Body of pancreas (tissue), 4 donors: ENCODE measurements around the gene PBRM1. TPM values are rescaled to one million over a fixed set of nuclear protein-coding genes. Genes with fewer than 3 reads are reported as not detected.

Source experiments
- ATAC-seq: fragments of 150-250 bp; one replicate; pipeline ENCODE4 v1.9.1; 2016
- DNase-seq, 4 donors: peaks; one replicate each; pipeline ENCODE4 v3.0.0-alpha.2; 2019
- H3K27ac ChIP-seq, 4 donors: fragments of 200-600 bp; sonication (generic); 1 replicate in 3 of 4; 2 replicates in 1 of 4; pipeline versions ENCODE4 v1.5.1 to v1.6.1; 2016 to 2019; ENCODE audit warnings: mild to moderate bottlenecking in 1 of 4, mixed read lengths in 1 of 4, moderate library complexity in 1 of 4
- H3K27me3 ChIP-seq, 2 donors: fragments of 200-600 bp; sonication (generic); one replicate each; pipeline ENCODE4 v1.6.0; 2016; ENCODE audit warnings: mild to moderate bottlenecking in 1 of 2
- H3K36me3 ChIP-seq, 2 donors: fragments of 200-600 bp; sonication (generic); replicated peaks in 1 of 2; 2 replicates each; pipeline ENCODE4 v1.5.1; 2016; ENCODE audit warnings: low read depth in 2 of 2; ENCODE audit not compliant: insufficient read depth in 1 of 2
- H3K4me1 ChIP-seq: fragments of 200-600 bp; sonication (generic); one replicate; pipeline ENCODE4 v1.6.0; 2016
- H3K4me3 ChIP-seq, 2 donors: fragments of 200-600 bp; sonication (generic); 1 replicate in 1 of 2; 2 replicates in 1 of 2; pipeline ENCODE4 v1.5.1; 2016 to 2019
- H3K9me3 ChIP-seq, 3 donors: fragments of 200-600 bp; sonication (generic); 1 replicate in 2 of 3; 2 replicates in 1 of 3; pipeline ENCODE4 v1.5.1; 2016
- POLR2A ChIP-seq, 3 donors: fragments of 450-650 bp; IDR thresholded peaks; one replicate each; pipeline ENCODE4 v1.6.1; 2016; ENCODE audit warnings: antibody characterized with exemption in 3 of 3, mild to moderate bottlenecking in 2 of 3
- WGBS, 2 donors: methylation state at CpG; one replicate each; pipeline ENCODE4 v1.1.5; 2017; 5-methylcytosine and 5-hydroxymethylcytosine counted together
- intact Hi-C: fragments of 100-400 bp; cut with DNase I; formaldehyde crosslinking; loops from one replicate; pipeline ENCODE4 v1.15.1; 2023
- total RNA-seq, 2 donors: library from RNA; depleted of rRNA; stranded (reverse); fragments of >200 nt; gene quantifications; one replicate each; pipeline ENCODE4 v1.1.0, GENCODE V29; 2016
- TF ChIP-seq, protein P1 (sequence below), 7 experiments: fragments of 450-650 bp in 4 of 7; fragments of 200-600 bp in 3 of 7; sonication (generic) in 3 of 7; IDR thresholded peaks; one replicate each; pipeline ENCODE4 v1.5.1; 2016 to 2019; ENCODE audit warnings: antibody characterized with exemption in 7 of 7

Gene PBRM1
- total RNA-seq, 2 donors from 2014 or later = 62.3 to 72.8 TPM

DNA sequence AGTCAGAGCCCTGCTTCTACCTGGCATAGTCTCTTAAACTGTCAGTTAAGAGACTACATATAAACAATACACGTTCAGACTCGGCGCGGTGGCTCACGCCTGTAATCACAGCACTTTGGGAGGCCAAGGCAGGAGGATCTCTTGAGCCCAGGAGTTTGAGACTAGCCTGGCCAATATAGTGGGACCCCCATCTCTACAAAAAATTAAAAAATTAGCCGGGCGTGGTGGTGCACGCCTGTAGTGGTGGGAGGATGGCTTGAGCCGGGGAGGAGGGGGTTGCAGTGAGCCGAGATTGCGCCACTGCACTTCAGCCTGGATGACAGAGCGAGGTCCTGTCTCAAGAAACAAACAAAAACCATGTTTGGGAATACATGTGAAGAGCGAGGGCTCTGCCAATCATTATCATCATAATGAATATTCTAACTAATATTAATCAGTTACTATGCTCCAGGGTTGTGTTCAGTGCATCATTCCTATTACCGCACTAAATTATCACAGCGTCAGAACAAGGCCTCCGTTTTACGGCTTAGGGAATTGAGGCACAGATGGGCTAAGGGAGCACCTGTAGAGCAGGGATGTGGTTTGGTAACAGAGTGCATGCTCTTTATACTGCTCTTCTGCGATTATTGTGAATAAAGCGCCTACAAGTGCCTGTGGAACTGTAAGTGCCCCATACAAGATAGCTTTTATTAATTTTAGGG is 150.2 kb downstream of the PBRM1 start:
- H3K9me3 ChIP-seq = no peaks in the 10 kb centered on the region
- H3K4me1 ChIP-seq = peaks cover 55% of the 10 kb centered on the region
- TF ChIP-seq POLR2A (IDR thresholded peaks at IDR 0.05) = no peak
- TF ChIP-seq, protein P1, sequence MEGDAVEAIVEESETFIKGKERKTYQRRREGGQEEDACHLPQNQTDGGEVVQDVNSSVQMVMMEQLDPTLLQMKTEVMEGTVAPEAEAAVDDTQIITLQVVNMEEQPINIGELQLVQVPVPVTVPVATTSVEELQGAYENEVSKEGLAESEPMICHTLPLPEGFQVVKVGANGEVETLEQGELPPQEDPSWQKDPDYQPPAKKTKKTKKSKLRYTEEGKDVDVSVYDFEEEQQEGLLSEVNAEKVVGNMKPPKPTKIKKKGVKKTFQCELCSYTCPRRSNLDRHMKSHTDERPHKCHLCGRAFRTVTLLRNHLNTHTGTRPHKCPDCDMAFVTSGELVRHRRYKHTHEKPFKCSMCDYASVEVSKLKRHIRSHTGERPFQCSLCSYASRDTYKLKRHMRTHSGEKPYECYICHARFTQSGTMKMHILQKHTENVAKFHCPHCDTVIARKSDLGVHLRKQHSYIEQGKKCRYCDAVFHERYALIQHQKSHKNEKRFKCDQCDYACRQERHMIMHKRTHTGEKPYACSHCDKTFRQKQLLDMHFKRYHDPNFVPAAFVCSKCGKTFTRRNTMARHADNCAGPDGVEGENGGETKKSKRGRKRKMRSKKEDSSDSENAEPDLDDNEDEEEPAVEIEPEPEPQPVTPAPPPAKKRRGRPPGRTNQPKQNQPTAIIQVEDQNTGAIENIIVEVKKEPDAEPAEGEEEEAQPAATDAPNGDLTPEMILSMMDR (IDR thresholded peaks at IDR 0.05) = no peak
- DNase-seq (peak in 1 of 4 donors; percentile 14), ATAC-seq (no peak)
- no peak overlapping the region for H3K4me3 ChIP-seq
- 83 to 90% methylated on average over 19 of the region's 19 CpGs for WGBS, 2 donors
- peak overlapping the region in 2 of 4 donors; percentile 54 to 93 for H3K27ac ChIP-seq
- intact Hi-C loops = loop anchor here (10.0 kb wide), 1 partner anchor 81 kb away; the partner anchor contains the start of genes NISCH and TNNC1
- H3K27me3 ChIP-seq = no peaks in the 10 kb centered on the region
- H3K36me3 ChIP-seq = no peaks in the 10 kb centered on the region

DNA sequence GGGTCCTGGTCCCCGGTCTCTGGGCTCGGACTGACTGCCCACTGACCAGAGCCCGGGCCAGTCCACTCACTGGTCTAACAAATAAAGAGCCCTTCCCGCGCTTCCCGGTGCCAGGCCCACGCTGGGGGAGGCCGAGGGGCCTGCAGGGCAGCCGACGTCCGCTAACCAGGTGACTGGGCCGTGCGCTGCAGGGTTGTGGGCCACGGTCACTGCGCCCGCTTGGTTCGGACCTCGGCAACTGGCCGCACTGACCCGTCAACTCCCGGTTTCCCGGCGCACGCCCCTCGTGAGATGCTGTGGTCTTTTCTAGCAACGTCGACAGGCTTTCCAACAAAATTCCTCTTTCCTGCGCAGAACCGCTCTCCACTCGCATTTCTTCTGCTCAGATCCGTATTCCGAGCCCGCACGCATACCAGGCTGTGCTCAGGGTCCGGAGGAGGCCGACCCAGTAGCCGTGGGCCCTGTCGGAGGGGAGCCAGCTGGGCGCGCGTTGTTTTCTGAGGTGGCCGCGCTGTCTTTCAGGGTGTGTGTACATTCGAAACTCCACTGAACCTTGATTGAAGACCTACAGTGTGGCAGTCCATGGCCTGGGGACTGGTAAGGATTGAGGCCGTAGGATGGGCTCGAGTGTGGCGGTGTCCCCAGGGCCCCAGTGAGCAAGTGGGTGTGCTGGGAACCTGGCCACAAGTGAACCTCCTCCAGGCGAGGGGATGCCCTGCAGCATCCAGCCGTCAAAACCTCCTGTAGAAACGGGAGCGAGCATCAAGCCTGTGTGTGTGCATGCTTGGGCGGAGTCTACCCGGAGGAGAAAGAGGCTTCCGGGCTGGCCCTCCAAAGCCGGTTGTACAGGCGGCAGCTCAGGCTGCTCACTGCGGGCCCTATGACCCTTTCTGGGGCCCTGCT is 151.2 kb downstream of the PBRM1 start:
- TF ChIP-seq POLR2A (IDR thresholded peaks at IDR 0.05) = no peak
- TF ChIP-seq, protein P1 (IDR thresholded peaks at IDR 0.05) = no peak
- Histone ChIP-seq H3K9me3 (no peaks in the 10 kb centered on the region), H3K27ac (peak overlapping the region in 3 of 4 donors; percentile 31 to 52 (median 46)), H3K36me3 (no peaks in the 10 kb centered on the region), H3K27me3 (no peaks in the 10 kb centered on the region), H3K4me3 (peak overlapping the region; percentile 13 to 23), H3K4me1 (peaks cover 47% of the 10 kb centered on the region)
- ATAC-seq (no peak), DNase-seq (peak in 1 of 4 donors; percentile 18)
- WGBS, 2 donors = 73 to 90% methylated on average over 44 to 57 of the region's 57 CpGs
- intact Hi-C loops = loop anchor here (10.0 kb wide), 1 partner anchor 80 kb away; the partner anchor contains the start of genes NISCH and TNNC1

- ATAC-seq (peak; percentile 31), DNase-seq (peak; percentile 52 to 78 (median 66))
- WGBS, 2 donors = 7% methylated on average over 42 of the region's 91 CpGs; no CpG with 5 or more reads in 1 of the 2 donors
- H3K27me3 ChIP-seq = no peaks in the 10 kb centered on the region
- peak within 1 kb of the TSS in 3 of 4 donors; percentile 31 to 52 (median 46) for H3K27ac ChIP-seq
- H3K9me3 ChIP-seq = no peaks in the 10 kb centered on the region
- H3K4me3 ChIP-seq = peak within 1 kb of the TSS; percentile 23 to 24
- H3K36me3 ChIP-seq = no peaks in the 10 kb centered on the region
- TF ChIP-seq, protein P1 (IDR thresholded peaks at IDR 0.05) = peak in 1 of 7 experiments; percentile 4
- peak in 1 of 3 donors; percentile 10 for TF ChIP-seq POLR2A (IDR thresholded peaks at IDR 0.05)
- H3K4me1 ChIP-seq = peaks cover 39% of the 10 kb centered on the region
- intact Hi-C loops = loop anchor here (10.0 kb wide), 1 partner anchor 79 kb away; the partner anchor contains the start of genes NISCH and TNNC1
These were observed 152.0 kb downstream of the PBRM1 start, which contains the start of gene NT5DC2 for GRCh38 chr3:52533623-52534280. TSS of gene NT5DC2 (minus strand) at chr3:52533857. CDS start at chr3:52533737, 120 bp downstream.

GRCh38 chr3:52532838-52533622 is 152.7 kb downstream of the PBRM1 start:
- no peak overlapping the region for H3K27ac ChIP-seq
- peaks cover 32% of the 10 kb centered on the region for H3K4me1 ChIP-seq
- H3K9me3 ChIP-seq = no peaks in the 10 kb centered on the region
- no peak for TF ChIP-seq POLR2A (IDR thresholded peaks at IDR 0.05)
- TF ChIP-seq, protein P1 (IDR thresholded peaks at IDR 0.05) = no peak
- ATAC-seq = no peak
- H3K4me3 ChIP-seq = peak overlapping the region in 1 of 2 donors; percentile 24
- no peaks in the 10 kb centered on the region for H3K36me3 ChIP-seq
- peak in 1 of 4 donors; percentile 37 for DNase-seq
- intact Hi-C loops = loop anchor here (10.0 kb wide), 1 partner anchor 78 kb away; the partner anchor contains the start of genes NISCH and TNNC1
- H3K27me3 ChIP-seq = no peaks in the 10 kb centered on the region
- WGBS, 2 donors = 15 to 58% methylated on average over 8 to 67 of the region's 78 CpGs
